ENCODE results near the gene RNF114. TPM values are rescaled to one million over a fixed set of nuclear protein-coding genes. Genes with fewer than 3 reads are reported as not detected.

RNF114 gene
- total RNA-seq, 6 experiments from 2014 or later: 38.6 to 113 (median 44.9) TPM

DNA sequence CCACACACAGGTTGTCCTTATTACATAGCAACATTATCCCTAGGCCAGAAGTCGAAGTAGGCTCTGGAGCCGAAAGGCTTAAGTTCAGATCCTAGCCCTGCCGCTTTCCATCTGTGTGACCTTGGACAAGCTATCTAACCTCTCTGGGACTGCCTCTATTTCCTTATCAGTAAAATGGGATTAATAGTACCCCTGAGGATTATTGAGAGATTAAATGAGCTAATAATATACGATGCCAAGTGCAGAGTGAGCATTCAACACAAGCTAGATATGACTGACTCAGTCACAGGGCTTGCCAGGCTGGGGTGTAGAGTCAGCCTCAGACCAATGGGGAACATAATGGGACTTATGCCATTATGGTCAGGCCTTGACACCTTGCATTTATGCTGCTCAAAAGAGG lies 11.9 kb upstream of the RNF114 start:
- intact Hi-C loops (cut with DNase I): no loop called here

DNA sequence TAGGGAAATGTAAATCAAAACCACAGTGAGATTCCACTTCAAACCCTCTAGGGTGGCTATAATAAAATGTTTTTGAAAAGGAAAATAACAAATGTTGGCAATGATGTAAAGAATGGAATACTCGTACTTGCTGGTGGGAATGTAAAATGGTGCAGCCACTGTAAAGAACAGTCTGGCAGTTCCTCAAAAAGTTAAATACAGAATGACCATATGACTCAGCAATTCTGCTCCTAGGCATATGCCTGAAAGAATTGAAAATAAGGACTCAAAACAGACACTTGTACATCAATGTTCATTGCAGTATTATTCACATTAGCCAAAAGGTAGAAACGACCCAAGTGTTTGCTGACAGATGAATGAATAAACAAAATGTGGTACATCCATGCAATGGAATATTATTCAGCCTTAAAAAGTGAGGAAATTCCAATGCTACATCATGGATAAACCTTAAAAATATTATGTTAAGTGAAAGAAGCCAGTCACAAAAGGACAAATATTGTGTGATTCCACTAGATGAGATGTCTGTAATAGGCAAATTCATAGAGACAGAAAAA lies 10.2 kb upstream of the RNF114 start:
- H3K4me1 ChIP-seq: peaks cover 0 to 8% (median 3%) of the 10 kb centered on the region in 4 donors
- H3K9me3 ChIP-seq: no peaks in the 10 kb centered on the region
- 66% methylated on average over 2 of the region's 2 CpGs for WGBS (ENCODE audit: insufficient coverage, low coverage, low lambda C conversion rate, missing lambda C conversion rate)
- H3K27ac ChIP-seq: no peak overlapping the region
- no peaks in the 10 kb centered on the region for H3K27me3 ChIP-seq
- DNase-seq: no peak
- no peak overlapping the region for H3K4me3 ChIP-seq
- H3K36me3 ChIP-seq: no peaks in the 10 kb centered on the region
- intact Hi-C loops (cut with DNase I): no loop called here
- no peak for ATAC-seq
- TF ChIP-seq CTCF (IDR thresholded peaks at IDR 0.05) (no peak), POLR2A (IDR thresholded peaks at IDR 0.05) (no peak)

More for the DNA sequence above, 11.9 kb upstream of the RNF114 start:
- no peak overlapping the region for H3K4me3 ChIP-seq
- ATAC-seq: no peak
- H3K27ac ChIP-seq: no peak overlapping the region
- no peaks in the 10 kb centered on the region for H3K27me3 ChIP-seq
- peaks cover 0 to 8% (median 3%) of the 10 kb centered on the region in 4 donors for H3K4me1 ChIP-seq
- no peaks in the 10 kb centered on the region for H3K9me3 ChIP-seq
- 100% methylated on average over 2 of the region's 4 CpGs for WGBS (ENCODE audit: insufficient coverage, low coverage, low lambda C conversion rate, missing lambda C conversion rate)
- TF ChIP-seq CTCF (IDR thresholded peaks at IDR 0.05) (no peak), POLR2A (IDR thresholded peaks at IDR 0.05) (no peak)
- no peaks in the 10 kb centered on the region for H3K36me3 ChIP-seq
- DNase-seq: no peak

DNA sequence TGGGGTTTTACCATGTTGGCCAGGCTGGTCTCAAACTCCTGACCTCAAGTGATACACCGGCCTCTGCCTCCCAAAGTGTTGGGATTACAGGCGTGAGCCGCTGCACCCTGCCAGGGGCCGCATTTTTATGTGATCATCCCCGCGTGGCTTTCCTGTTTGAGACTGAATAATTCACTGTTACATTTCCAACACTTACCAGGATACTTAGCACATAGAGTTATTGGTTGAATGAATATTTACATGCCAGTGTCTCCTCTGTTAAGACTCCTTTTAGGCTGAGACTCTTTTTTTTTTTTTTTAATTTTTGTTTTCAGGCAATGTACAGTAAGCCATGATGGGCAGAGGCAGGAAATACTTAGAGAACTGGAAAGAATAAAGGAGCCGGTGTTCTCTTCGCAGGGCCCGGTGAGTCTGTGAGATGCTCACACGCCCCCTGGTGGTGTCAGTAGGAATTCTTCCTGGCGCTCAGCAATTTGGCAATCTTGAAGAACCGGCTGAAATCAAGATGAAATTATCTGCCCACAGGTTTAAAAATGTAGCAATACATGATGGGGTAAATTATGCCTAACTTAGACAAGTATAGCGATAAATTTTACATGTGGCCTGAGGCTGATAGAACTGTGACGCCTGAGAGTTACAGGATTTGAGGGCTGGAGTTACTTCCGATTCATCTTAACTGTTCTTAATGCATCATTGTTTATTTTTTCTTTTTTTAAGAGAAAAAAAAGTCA lies 7.6 kb upstream of the RNF114 start:
- H3K36me3 ChIP-seq: no peaks in the 10 kb centered on the region
- TF ChIP-seq CTCF (IDR thresholded peaks at IDR 0.05) (peak; percentile 86 to 96 (median 92)), POLR2A (IDR thresholded peaks at IDR 0.05) (no peak)
- peak; percentile 74 to 78 (median 75) for DNase-seq
- H3K27ac ChIP-seq: no peak overlapping the region
- WGBS (ENCODE audit: insufficient coverage, low coverage, low lambda C conversion rate, missing lambda C conversion rate): 15% methylated on average over 15 of the region's 15 CpGs
- H3K27me3 ChIP-seq: no peaks in the 10 kb centered on the region
- H3K9me3 ChIP-seq: no peaks in the 10 kb centered on the region
- intact Hi-C loops (cut with DNase I): no loop called here
- peaks cover 0 to 6% (median under 1%) of the 10 kb centered on the region in 4 donors for H3K4me1 ChIP-seq
- no peak overlapping the region for H3K4me3 ChIP-seq
- peak; percentile 87 to 95 (median 89) for ATAC-seq

DNA sequence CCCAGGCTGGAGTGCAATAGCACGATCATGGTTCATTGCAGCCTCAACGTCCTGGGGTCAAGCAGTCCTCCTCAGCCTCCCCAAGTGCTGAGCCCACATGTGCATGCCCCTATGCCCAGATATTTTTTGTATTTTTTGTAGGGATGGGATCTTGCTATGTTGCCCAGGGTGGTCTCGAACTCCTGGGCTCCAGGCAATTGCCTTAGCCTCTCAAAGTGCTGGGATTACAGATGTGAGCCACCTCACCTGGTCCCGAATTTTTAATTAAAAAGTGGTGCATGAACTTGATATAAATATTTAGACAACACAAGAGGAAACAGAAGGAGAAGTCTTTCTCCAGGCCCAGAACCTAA lies 7.1 kb upstream of the RNF114 start:
- Histone ChIP-seq H3K27ac (no peak overlapping the region), H3K4me3 (no peak overlapping the region), H3K9me3 (no peaks in the 10 kb centered on the region), H3K4me1 (peaks cover 0 to 4% (median 0%) of the 10 kb centered on the region in 4 donors), H3K36me3 (no peaks in the 10 kb centered on the region), H3K27me3 (no peaks in the 10 kb centered on the region)
- ATAC-seq: no peak
- DNase-seq: no peak
- TF ChIP-seq POLR2A (IDR thresholded peaks at IDR 0.05) (no peak), CTCF (IDR thresholded peaks at IDR 0.05) (no peak)
- intact Hi-C loops (cut with DNase I): no loop called here
- WGBS (ENCODE audit: insufficient coverage, low coverage, low lambda C conversion rate, missing lambda C conversion rate): 26% methylated on average over 4 of the region's 4 CpGs
